Stimulated activated CD4-positive, alpha-beta T cell treated with anti-CD3 and anti-CD28 coated beads, TNF-alpha, amount 100 ng/mL, for 1 hour (primary cell): ENCODE results near the gene AQP7.
"Not testable (repeated sequence)": the region's sequence is repeated elsewhere in the genome, so short reads cannot be mapped to it uniquely, and the experiment has no call there.

Source experiments
- DNase-seq, 3 donors: peaks; one replicate each; pipeline ENCODE4 v3.0.0-alpha.2; 2020; ENCODE audit warnings: low read depth in 3 of 3, low spot score in 1 of 3

Gene AQP7

DNA sequence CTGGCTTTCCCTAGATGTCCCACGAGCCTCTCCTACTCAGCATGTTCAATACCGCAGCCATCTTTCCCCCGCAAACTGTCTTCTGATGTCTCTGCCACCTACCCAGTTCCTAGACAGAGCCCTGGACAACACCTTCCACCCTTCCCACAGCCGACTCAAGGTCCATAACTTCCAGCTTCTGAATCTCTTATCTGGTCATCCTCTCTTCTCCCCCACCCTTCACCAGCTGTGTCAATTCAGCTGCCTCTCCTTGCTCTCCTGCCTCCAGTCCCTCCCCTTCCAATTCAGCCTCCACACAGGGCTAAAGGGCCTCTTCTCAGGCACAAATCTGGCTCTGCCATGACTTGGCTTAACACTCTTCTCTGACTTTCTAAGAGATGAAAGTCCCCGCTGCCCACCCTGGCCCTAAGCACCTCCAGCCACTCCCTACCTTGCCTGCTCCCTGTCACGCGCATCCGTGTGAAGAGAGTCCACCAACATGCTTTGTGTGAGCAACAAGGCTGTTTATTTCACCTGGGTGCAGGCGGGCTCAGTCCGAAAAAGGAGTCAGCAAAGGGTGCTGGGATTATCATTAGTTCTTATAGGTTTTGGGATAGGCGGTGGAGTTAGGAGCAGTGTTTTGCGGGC lies 25.2 kb downstream of the AQP7 start:
- DNase-seq: no peak

- no peak for DNase-seq
Measured at GRCh38 chr9:33375841-33376321, 26.5 kb downstream of the AQP7 start.

DNA sequence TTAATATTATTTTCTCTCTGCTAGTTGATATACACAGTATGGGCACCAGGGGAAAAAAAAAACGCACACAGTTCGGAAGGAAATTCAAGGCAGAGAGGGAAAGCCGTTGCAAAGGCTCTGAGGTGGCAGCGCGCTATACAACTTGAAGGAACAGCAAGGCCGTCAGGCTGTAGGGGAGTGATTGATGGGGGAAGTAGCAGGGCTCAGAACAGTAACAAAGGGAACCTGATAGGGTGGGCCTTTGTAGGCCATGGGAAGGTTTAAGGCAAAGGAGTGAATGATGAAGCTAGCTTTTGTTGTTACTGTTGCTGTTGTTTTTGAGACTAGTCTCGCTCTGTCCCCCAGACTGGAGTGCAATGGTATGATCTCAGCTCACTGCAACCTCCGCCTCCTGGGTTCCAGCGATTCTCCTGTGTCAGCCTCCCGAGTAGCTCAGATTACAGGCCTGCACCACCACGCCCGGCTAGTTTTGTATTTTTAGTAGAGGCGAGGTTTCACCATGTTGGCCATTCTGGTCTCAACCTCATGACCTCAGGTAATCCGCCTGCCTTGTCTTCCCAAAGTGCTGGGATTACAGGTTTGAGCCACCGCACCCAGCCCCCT lies 27.0 kb downstream of the AQP7 start:
- no peak for DNase-seq

DNA sequence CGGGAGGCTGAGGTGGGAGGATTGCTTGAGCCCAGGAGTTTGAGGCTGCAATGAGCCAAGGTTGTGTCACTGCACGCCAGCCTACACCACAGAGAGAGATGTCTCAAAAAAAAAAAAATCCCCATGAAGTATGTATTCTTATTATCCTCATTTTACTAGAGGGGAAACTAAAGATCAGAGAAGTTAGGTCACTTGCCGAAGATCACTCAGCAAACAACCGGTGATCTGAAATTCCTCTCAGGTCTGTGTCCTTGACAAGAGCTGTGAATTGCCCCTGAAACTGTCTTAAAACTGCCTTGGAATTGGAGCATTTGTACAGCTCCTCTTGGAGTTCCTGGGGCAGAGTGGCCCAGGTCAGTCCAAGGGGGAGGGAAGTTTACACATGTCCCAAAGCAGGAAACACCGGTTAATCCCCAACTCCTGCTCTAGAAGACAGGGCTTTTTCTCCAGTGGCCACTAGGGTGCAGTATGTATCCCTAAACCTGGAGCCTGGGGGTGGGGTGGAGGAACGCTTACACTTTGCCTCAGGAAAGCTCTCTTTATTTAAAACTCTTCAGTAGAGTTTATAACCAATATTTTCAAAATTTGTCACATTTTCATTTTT lies 27.6 kb downstream of the AQP7 start:
- peak; percentile 12 to 30 (median 26) for DNase-seq

GRCh38 chr9:33374190-33374589 lies 28.2 kb downstream of the AQP7 start:
- no peak for DNase-seq

DNA sequence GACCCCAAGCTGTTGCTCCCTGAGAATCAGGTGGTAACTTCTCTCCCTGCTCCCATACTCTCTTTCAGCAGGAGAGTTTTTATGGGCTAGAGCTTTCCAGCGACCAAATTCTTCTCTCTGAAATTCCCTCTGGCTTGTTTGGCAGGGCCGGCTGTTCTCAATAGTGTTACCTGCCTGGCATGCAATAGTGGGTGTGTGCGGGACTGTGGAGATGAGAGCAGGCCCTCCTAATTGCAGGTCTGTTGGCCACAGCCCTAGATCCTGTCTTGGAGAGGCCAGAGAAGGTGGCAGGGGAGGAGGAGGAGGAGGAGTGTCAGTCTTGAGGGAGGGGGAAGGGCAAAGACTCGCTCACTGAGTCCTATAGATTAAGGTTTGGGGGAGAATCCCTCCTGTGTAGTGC lies 29.5 kb downstream of the AQP7 start:
- no peak for DNase-seq

DNA sequence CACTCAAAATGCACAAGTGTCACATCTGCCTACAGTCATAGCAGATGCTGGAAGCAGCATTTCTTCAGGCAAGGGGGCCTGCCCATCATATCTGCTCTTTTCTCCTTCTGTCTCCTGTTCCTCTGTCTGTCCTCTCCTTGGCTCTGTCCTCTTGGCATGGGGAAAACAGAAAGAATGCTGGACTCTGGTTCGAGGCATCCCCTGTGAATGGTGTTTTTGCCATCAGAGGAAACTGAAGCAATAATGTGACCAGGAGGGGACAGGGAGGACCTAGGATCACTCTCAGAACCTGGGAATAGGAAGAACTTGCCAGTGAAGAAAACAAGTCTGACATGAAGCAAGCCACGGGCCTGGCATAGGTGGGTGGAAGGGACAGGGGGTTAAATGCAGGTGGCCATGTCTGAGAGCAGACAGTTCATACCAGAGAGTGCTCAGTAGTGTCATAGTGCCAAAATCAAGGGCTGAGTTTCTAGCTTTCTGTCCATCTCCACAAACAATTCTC lies 35.3 kb downstream of the AQP7 start:
- no peak for DNase-seq

DNA sequence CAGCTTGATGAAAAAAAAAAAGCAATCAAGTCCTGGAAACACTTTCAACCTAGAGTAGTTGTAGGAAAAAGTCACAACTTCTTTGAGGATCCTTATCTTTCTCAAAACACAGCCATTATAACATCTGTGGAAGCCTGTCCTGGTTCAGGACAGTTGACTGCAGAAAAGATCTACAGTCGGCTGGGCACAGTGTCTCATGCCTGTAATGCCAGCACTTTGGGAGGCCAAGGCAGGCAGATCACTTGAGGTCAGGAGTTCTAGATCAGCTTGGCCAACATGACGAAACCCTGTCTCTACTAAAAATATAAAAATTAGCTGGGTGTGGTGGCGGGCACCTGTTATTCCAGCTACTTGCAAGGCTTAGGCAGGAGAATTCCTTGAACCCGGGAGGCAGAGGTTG lies 37.6 kb downstream of the AQP7 start:
- not testable (repeated sequence) for DNase-seq

GRCh38 chr9:33364127-33364526 lies 38.2 kb downstream of the AQP7 start:
- no peak for DNase-seq

DNA sequence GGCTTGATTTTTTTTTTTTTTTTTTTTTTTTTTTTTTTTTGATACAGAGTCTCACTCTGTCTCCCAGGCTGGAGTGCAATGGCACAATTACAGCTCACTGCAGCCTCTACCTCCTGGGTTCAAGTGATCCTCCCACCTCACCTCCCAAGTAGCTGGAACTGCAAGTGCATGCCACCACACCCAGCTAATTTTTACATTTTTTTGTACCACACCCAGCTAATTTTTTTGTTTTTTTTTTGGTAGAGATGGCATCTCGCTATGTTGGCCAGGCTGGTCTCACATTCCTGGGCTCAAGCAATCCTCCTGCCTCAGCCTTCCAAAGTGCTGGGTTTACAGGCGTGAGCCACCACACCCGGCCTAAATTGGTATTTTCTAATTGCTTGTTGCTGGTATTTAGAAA lies 43.7 kb downstream of the AQP7 start:
- not testable (repeated sequence) for DNase-seq

- DNase-seq: no peak
Measured at GRCh38 chr9:33355933-33356332, 46.4 kb downstream of the AQP7 start.

DNA sequence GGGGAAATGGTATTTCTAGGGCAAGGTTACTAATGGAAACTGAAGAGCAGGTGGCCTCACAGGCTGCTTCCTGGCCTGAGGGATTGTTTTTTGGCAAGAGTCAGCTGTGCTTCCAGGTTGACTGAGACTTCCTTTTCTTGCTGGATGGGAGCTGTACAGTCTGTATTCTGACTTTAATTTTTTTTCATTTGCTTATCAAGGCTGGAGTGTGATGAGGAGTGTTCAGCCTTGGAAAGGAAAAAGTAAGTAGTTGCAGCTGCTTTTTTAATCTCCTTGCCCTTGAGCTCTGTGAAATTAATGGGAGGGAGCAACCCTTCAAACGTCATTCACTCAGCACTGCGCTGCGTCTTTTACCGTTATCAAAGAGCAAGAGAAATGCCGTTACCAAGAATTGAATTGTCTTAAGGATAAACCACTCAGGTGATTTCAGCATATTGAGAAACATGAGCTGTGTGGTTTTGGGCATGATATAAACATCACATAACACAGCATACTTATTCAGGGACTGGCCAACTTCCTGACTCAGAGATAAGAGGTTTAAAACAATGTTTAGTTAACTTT lies 47.6 kb downstream of the AQP7 start:
- no peak for DNase-seq

GRCh38 chr9:33351547-33351946 lies 50.8 kb downstream of the AQP7 start:
- no peak for DNase-seq

GRCh38 chr9:33350310-33350709 lies 52.1 kb downstream of the AQP7 start:
- no peak for DNase-seq

DNA sequence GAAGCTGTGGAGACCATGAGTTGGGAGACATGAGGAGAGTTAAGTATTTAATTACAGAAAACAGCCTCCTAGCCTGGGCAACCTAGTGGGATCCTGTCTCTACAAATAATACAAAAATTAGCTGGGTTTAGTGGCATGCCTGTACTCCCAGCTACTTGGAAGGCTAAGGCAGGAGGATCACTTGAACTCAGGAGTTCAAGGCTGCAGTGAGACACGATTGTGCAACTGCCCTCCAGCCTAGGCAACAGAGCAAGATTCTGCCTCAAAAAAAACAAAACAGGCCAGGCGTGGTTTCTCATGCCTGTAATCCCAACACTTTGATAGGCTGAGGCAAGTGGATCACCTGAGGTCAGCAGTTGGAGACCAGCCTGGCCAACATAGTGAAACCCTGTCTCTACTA lies 52.6 kb downstream of the AQP7 start:
- no peak for DNase-seq

GRCh38 chr9:33348998-33349397 lies 53.4 kb downstream of the AQP7 start:
- no peak for DNase-seq

DNA sequence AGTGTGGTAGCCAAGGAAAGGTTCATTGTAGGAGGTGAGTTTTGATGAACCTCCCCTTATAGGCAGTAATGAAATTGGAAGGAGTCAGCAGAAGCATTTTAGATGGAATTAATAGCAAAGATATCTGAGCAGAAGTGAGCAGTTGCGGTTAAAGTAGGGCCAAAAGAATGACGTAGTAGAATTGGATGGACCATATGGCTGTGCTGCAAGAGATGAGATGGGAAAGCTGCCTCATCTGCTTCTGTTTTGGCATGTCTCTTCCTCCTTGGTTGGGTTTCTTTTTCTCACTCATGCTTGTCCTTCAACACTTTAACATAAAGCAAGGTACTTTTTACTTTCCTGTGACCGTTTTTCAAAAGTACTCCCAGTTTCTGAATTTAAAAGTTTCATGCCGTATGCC lies 55.8 kb downstream of the AQP7 start:
- DNase-seq: no peak

DNA sequence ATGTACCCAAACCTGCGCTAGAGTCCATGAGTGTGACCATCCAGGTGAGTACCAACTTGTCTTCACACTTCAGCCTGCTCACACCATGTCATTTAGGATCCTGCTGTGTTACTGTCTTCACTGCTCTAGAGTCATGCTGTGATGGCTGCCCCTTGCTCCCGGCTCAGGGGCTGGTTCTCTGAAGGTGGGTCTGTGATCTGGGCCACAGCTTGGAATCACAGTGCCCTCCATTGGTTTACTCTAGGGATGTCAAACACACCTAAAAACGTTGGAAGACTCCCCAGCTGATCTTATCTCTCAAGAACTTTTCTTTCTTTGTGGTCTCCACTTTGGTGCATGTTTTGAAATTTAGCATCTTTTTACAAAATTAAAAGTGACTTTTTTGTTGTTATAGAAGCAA lies 58.2 kb downstream of the AQP7 start:
- no peak for DNase-seq

GRCh38 chr9:33341182-33341581 lies 61.2 kb downstream of the AQP7 start:
- DNase-seq: no peak

GRCh38 chr9:33340186-33340585 lies 62.2 kb downstream of the AQP7 start:
- DNase-seq: no peak
